NT2/D1 (cell line): ENCODE results near the gene TMPRSS11F.
A peak's percentile ranks its signal among the peaks of the same experiment; 100 is the strongest.
"Not testable (repeated sequence)": the region's sequence is repeated elsewhere in the genome, so short reads cannot be mapped to it uniquely, and the experiment has no call there.

Experiments used
- DNase-seq: peaks from one replicate; pipeline ENCODE4 v3.0.0-alpha.2; 2011; ENCODE audit warnings: low read depth, low spot score
- H3K27me3 ChIP-seq: 2 replicates; pipeline ENCODE4 v1.6.0; 2011; ENCODE audit warnings: mild to moderate bottlenecking; ENCODE audit not compliant: insufficient read length, insufficient read depth
- H3K36me3 ChIP-seq: 2 replicates; pipeline ENCODE4 v1.6.1; 2011; ENCODE audit warnings: mild to moderate bottlenecking, low read length, mixed read lengths; ENCODE audit not compliant: insufficient read depth, insufficient read length
- H3K4me1 ChIP-seq: 2 replicates; pipeline ENCODE4 v1.5.1; 2011; ENCODE audit not compliant: insufficient read depth, insufficient read length
- H3K4me3 ChIP-seq: 2 replicates; pipeline ENCODE4 v1.5.1; 2011; ENCODE audit warnings: low read depth; ENCODE audit not compliant: insufficient read length
- H3K9ac ChIP-seq: 2 replicates; pipeline ENCODE4 v1.6.0; 2011; ENCODE audit warnings: low read depth; ENCODE audit not compliant: insufficient read length
- H3K9me3 ChIP-seq: 2 replicates; pipeline ENCODE4 v1.5.1; 2011; ENCODE audit warnings: mild to moderate bottlenecking, low read length; ENCODE audit not compliant: insufficient read depth
- SUZ12 ChIP-seq: IDR thresholded peaks from 2 replicates; pipeline ENCODE4 v1.6.1; 2011; ENCODE audit not compliant: insufficient read length, insufficient read depth; ENCODE audit errors: extremely low read depth
- YY1 ChIP-seq: IDR thresholded peaks from 2 replicates; pipeline ENCODE4 v1.6.1; 2011; ENCODE audit not compliant: insufficient read length, insufficient read depth
- ZNF274 ChIP-seq: IDR thresholded peaks from 2 replicates; pipeline ENCODE4 v1.6.1; 2011; ENCODE audit warnings: mild to moderate bottlenecking, low read depth, low read length

TMPRSS11F gene

GRCh38 chr4:68129793-68130192 is at the start of gene TMPRSS11F:
TSS of gene TMPRSS11F (minus strand) at chr4:68129869. CDS start at chr4:68129820, 49 bp downstream.
- TF ChIP-seq SUZ12 (no peak), ZNF274 (no peak), YY1 (no peak)
- Histone ChIP-seq H3K9ac (no peak within 1 kb of the TSS), H3K9me3 (no peaks in the 10 kb centered on the region), H3K36me3 (no peaks in the 10 kb centered on the region), H3K4me1 (no peaks in the 10 kb centered on the region), H3K27me3 (no peaks in the 10 kb centered on the region), H3K4me3 (no peak within 1 kb of the TSS)
- no peak for DNase-seq

GRCh38 chr4:68176904-68177303 is 47.2 kb upstream of the TMPRSS11F start:
- DNase-seq: no peak
- peaks cover 8% of the 10 kb centered on the region; the same call in 1 of the 2 replicates for H3K9me3 ChIP-seq

GRCh38 chr4:68176500-68176899 is 46.8 kb upstream of the TMPRSS11F start:
- Histone ChIP-seq H3K27me3 (no peaks in the 10 kb centered on the region), H3K4me1 (no peaks in the 10 kb centered on the region), H3K36me3 (no peaks in the 10 kb centered on the region), H3K4me3 (no peak overlapping the region), H3K9me3 (peaks cover 8% of the 10 kb centered on the region; the same call in 1 of the 2 replicates), H3K9ac (no peak overlapping the region)
- TF ChIP-seq YY1: no peak
- no peak for TF ChIP-seq ZNF274
- no peak for TF ChIP-seq SUZ12
- DNase-seq: no peak

More at GRCh38 chr4:68176904-68177303, 47.2 kb upstream of the TMPRSS11F start:
- Histone ChIP-seq H3K4me1 (no peaks in the 10 kb centered on the region), H3K4me3 (no peak overlapping the region), H3K27me3 (no peaks in the 10 kb centered on the region), H3K9ac (no peak overlapping the region), H3K36me3 (no peaks in the 10 kb centered on the region)
- TF ChIP-seq SUZ12: no peak
- no peak for TF ChIP-seq YY1
- no peak for TF ChIP-seq ZNF274

GRCh38 chr4:68175562-68176155 is 46.0 kb upstream of the TMPRSS11F start:
- DNase-seq: peak; percentile 28
- Histone ChIP-seq H3K9ac (no peak overlapping the region), H3K27me3 (no peaks in the 10 kb centered on the region), H3K9me3 (peaks cover 8% of the 10 kb centered on the region; the same call in 1 of the 2 replicates), H3K4me3 (no peak overlapping the region), H3K4me1 (no peaks in the 10 kb centered on the region), H3K36me3 (no peaks in the 10 kb centered on the region)
- no peak for TF ChIP-seq YY1
- no peak for TF ChIP-seq SUZ12

GRCh38 chr4:68174389-68174788 is 44.7 kb upstream of the TMPRSS11F start:
- H3K9me3 ChIP-seq, H3K9ac ChIP-seq, H3K36me3 ChIP-seq, H3K27me3 ChIP-seq, H3K4me1 ChIP-seq, DNase-seq, H3K4me3 ChIP-seq: not testable (repeated sequence)

- H3K9ac ChIP-seq, H3K27me3 ChIP-seq, H3K4me1 ChIP-seq, H3K9me3 ChIP-seq, DNase-seq, H3K36me3 ChIP-seq, H3K4me3 ChIP-seq: not testable (repeated sequence)
These were observed 42.5 kb upstream of the TMPRSS11F start for GRCh38 chr4:68172147-68172546.

- Histone ChIP-seq H3K9ac (no peak overlapping the region), H3K36me3 (no peaks in the 10 kb centered on the region), H3K4me3 (no peak overlapping the region), H3K4me1 (no peaks in the 10 kb centered on the region), H3K27me3 (no peaks in the 10 kb centered on the region), H3K9me3 (no peaks in the 10 kb centered on the region)
- no peak for TF ChIP-seq SUZ12
- TF ChIP-seq ZNF274: no peak
- no peak for TF ChIP-seq YY1
- DNase-seq: no peak
These were observed 38.0 kb upstream of the TMPRSS11F start for GRCh38 chr4:68167706-68168105.

- Histone ChIP-seq H3K27me3 (no peaks in the 10 kb centered on the region), H3K36me3 (no peaks in the 10 kb centered on the region), H3K4me3 (no peak overlapping the region), H3K9ac (no peak overlapping the region), H3K9me3 (no peaks in the 10 kb centered on the region), H3K4me1 (no peaks in the 10 kb centered on the region)
- TF ChIP-seq YY1 (no peak), SUZ12 (no peak), ZNF274 (no peak)
- no peak for DNase-seq
These were observed 37.5 kb upstream of the TMPRSS11F start for GRCh38 chr4:68167166-68167565.
